ENCODE measurements around the gene NKX6-1. TPM values are rescaled to one million over a fixed set of nuclear protein-coding genes. Genes with fewer than 3 reads are reported as not detected.

Gene NKX6-1
- 0.86 and 1.7 TPM in 2 replicates for total RNA-seq (2014; rRNA removed)
- polyA plus RNA-seq (2012) = 0.84 TPM

DNA sequence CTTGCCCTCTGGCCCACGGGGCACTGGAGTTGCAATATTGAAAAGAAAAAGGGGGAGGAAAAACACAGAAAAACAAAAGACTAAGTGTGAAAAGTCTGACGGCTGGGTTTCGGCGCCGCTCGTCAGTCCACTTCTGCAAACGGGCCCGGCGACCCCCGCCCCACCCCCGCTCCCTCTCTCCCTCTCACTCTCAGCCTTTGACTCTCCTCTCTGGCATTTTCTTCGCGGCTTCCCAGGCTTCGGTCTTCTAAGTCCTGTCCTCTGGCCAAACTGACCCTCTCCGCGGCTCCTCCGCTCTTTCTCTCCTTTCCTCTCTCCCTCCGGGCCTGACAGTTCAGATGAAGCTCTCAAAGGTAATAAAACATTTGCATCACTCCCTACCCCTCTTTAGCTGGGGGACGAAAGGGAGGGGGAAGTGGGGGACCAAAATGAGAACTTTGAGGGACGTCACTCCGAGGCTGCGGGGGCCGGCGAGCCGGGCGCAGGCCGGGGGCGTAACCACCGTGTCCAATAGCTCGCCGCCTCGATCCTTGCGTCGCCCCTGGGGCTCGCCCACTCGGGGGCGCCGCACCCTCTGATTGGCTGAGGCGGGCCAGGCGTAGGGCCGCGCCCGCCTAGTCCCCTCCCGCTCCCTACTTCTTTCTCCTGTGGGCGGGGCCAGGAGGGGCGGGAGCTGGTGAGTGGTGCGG lies at the start of gene NKX6-1:
NKX6-1 (minus strand) TSS at position 358 of the 689 bp plus-strand sequence. CDS start 1,064 bp downstream, outside the sequence.
- DNase-seq (ENCODE audit: low read depth) = peak; percentile 81

DNA sequence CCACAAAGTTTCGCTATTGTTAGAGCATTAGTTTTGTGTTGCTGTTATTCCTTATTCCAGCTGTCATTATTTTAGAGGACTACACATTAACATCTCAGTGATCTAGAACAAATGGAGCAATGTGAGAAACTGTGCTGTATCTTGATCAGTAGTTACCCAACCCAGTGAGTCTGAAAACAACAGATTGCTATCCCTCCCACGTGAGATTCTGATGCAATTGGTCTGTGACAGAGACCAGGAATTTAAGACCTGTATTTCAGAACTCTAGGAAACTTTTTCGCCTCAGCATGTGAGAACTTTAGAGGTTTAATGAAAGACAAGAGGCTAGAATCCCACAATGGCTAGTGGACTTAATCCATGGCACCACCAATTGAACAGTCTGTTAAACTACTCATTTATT lies 48.1 kb upstream of the NKX6-1 start:
- DNase-seq (ENCODE audit: low read depth) = no peak

DNA sequence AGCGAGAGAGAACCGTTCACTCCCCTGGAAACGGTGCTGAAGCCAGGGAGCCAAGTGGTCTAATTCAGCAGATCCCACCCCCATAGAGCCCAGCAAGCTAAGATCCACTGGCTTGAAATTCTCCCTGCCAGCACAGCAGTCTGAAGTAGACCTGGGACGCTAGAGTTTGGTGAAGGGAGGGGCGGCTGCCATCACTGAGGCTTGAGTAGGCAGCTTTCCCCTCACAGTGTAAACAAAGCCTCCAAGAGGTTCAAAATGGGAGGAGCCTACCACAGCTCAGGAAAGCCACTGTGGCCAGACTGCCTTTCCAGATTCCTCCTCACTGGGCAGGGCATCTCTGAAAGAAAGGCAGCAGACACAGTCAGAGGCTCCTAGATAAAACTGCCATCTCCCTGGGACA lies 46.0 kb upstream of the NKX6-1 start:
- DNase-seq (ENCODE audit: low read depth) = no peak

DNA sequence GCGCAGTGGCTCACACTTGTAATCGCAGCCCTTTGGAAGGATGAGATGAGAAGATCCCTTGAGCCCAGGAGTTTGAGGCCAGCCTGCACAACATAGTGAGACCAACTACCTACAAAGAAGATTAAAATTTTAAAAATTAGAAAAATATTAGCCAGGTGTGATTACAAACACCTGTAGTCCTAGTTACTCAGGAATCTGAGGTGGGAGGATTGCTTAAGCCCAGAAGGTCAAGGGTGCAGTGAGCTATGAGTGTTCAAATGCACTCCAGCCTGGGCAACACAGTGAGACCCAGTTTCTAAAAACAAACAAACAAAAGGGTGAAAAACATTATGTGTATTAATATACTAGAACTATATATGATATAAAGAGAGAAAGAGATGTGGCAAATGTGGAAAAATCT lies 36.8 kb upstream of the NKX6-1 start:
- DNase-seq (ENCODE audit: low read depth) = no peak

DNA sequence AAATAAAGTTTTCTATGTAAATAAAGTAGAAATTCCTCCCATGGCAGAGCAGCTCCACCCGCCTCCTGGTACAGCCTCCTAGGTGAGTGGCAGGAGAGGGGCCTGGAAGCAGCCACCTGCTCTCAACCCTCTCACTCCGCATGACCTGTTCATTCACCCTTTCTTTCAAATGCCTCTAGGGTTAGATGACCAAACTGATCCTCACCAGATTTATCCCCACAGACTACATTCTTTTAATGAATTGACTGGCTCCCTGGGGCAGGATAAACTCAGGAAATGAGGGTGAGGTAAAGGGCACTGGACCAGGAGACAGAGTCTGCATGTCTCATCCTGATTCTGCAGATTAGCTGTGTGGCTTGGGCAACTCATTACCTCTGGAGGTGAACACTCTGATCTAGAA lies 32.6 kb upstream of the NKX6-1 start:
- no peak for DNase-seq (ENCODE audit: low read depth)

DNA sequence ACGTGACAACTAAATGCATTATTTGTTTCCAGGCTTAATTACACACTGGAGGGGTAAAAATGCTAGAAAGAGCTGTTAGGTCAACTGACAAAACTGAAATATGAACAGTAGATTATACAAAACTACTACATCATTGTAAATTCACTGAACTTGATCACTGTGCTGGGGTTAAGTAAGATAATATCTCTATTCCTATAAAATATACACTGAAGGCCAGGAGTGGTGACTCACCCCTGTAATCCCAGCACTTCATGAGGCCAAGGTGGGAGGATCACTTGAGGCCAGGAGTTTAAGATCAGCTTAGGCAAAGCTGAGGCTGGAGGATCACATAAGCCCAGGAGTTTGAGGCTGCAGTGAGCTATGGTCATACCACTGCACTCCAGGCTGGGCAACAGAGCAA lies 31.8 kb upstream of the NKX6-1 start:
- peak; percentile 24 for DNase-seq (ENCODE audit: low read depth)

DNA sequence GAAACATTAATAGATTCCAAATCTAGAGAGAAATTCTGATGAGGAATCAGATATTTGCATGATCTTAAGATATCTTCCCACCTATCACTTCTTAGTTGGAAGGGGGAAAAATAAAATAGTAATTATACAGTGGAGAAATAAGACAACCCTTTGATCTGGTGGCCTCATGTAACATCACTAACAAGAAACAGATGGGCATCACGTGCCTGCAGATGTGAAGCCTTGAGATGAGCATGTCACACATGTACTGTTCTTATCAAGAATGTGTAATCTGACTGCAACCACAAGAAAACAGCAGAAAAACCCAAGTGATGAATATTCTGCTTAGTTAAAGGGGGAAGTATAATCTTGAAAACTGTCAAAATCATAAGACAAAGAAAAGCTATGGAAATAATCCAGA lies 31.4 kb upstream of the NKX6-1 start:
- DNase-seq (ENCODE audit: low read depth) = peak; percentile 12

DNA sequence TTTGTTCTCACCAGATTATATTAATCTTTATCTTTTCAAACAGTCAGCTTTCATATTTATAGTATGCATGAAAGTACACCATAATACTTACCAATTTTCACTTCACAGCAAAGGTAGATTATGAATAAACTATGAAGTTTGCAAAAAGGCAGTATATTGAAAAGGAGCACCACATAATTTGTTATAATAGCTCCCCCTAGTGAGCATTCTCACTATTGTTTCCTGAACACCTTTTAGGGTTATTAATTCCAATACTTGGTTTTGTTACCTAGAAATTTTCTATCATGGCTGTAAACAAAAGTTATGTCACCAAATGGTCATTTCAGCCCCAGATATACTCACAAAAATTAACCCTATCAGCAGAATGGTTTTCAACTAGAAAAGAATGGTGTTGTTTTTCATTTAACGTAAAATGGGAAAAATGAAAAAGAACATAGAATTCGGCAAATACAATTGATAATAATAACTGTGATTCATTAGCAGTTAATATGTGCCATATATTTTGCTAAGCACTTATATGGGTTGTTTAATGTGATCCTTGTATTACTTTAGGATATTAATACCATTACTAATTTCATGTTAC lies 30.2 kb upstream of the NKX6-1 start:
- DNase-seq (ENCODE audit: low read depth) = peak; percentile 14

DNA sequence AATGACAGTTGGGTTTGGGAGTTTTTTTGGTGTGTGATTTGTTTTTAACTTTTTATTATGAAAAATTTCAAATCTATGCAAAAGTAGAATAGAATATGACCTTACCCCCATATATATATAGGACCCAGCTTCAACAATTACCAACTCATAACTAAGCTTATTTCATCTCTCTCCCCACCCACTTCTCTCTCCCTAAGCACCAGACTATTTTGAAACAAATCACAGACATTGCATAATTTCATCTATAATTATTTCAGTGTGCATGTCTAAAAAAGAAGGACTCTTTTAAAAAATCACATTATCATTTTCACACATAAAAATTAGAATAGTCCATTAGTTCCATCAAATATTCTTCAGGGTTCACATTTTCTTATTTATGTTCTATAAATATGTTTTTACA lies 28.3 kb upstream of the NKX6-1 start:
- DNase-seq (ENCODE audit: low read depth) = no peak

DNA sequence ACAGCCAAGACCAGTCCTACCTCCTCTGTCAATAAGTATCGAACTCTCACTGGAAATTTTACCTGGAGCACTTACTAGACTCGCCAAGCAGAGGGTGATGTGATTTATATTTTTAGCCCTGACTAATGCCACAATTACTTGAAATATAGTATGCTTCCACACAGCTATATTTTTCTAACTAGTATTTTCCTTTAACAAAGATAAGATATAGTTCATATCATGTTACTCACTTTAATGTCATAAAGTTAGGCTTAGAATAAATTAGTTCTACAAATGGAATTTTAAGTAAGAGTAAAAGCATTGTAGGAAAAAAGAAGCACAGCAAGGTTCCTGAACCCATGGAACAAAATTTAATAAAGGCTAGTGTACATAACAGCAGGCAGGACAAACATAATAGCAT lies 16.0 kb upstream of the NKX6-1 start:
- no peak for DNase-seq (ENCODE audit: low read depth)

DNA sequence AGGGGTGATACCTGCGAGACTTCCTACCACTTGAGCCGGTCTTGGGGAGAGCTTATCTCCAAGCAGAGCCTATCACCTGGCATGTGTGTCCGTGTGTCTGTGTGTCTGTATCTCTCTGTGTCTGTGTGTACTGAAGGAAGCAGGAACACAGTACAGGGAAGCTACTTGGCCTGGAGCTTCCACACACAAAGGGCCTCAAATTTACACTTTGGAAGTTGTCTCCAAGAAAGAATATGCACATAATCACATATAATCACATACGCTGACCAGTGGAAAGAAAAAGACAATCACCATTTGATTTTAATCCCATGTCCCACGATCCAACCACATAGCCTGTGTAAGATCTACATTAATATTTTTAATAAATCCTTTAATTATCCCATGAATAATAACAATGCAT lies 13.2 kb upstream of the NKX6-1 start:
- no peak for DNase-seq (ENCODE audit: low read depth)

DNA sequence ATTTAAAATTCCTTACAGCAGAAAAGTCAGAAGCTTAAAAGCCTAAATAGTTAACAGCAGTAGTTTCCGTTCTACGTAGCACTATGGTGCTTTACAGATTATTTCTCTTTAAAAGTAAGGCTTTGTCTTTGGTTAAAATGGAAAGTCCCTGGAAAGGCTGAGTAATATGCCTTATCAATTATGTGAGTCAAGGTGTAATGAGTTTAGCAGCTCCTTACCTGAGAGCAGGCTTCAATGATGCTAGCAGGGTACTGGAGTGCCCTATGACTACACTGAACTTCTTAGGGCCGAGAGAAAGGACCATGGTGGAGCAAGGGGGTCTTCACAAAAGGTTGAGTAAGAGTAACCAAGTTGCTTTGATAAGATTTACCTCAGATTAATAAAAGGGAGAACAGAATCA lies 12.6 kb upstream of the NKX6-1 start:
- no peak for DNase-seq (ENCODE audit: low read depth)

DNA sequence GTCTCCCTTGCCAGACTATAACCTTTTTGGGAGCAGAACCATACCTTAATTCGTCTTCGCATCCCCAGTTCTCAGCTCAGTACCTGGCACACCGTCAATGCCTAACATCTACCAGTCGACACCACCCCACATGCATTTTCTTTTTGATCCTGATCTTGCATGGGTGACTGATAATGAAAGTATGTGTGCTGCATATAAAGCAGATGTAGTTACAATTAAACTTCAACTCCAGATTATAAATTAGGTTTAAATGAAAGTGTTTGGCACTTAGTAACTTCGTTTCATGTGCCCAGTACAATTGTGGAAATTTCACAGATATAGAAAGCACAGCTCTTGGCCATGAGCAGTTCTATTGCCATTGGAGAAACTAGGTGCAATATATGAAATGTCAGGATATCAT lies 8.8 kb upstream of the NKX6-1 start:
- no peak for DNase-seq (ENCODE audit: low read depth)

DNA sequence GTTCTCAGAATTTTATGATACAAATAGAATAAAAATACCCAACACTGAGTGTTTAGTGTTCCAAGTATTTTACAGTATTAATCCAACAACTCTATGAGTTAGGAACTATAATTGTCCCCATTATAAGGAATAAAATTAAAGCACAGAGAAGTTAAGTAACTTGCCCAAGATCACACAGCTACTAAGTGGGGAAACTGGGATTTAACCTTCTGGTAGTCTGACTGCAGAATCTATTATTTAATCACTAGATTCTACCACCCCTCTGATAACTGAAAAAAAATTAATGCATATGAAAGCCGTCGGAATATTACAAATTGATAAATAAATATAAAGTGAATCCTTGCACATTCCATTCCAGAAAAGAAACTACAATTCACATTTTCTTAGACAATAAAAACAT lies 5.7 kb upstream of the NKX6-1 start:
- DNase-seq (ENCODE audit: low read depth) = no peak

DNA sequence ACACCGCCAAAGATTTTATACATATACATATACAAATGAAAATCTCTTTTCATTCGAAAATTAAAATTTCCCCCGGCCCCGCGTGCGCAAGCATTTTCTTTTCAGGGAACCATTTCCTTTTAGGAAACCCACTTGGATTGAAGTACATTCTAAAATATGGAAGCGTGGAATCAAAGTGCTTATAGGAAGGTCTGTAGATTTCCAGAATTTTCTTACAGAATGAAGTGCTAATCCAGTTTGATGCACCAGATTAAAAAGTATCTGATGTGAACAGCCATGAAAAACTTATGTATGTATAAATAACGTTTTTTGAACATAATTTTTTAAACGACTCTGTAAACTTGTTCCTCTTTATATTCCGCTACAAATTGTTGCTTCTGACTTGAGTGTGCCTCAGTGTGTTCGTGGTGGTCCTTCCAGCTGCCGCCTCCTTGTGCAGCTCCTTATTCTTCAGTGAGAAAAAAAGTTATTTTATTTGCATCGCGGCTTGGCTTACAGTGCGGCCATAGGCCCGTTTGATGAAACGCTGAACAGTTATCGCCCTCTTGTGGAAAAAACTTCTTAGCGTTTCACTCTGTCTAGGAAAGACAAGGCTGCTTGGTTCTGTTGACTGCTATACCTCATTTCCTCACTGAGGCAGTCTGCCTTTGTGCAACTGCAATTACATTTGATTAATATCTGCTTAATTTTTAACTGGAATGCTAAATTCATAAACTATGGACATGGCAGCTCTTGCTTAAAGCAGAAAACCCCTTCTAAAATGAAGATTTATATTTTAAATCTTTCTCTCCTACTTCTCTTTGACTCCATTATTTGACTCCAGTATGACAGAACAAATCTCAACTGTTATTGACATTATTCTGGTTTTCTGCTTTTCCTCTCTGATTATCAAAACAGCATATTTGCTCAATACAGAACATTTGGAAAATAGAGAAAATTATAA lies 4.7 kb upstream of the NKX6-1 start:
- DNase-seq (ENCODE audit: low read depth) = peak; percentile 67

DNA sequence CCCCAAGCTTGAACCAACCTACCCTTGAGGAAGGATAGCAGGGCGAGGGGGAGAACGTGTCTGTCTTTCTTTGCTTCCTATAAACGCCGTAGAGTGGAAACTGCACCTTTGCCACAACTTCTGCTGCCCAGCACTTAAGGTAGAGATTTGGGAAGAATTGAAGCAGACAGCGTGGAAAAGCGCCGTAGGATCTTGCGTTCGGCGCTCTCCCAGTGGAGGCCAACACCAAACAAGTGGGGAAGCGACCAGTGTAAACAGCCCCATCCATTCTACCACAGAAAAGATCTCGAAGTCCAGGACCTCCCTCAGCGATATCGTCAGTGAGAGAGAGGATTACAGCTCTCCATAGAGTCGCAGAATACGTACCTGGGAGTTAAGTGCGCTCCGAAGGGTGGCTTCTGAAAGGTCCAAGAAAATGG lies 3.9 kb upstream of the NKX6-1 start:
- no peak for DNase-seq (ENCODE audit: low read depth)

DNA sequence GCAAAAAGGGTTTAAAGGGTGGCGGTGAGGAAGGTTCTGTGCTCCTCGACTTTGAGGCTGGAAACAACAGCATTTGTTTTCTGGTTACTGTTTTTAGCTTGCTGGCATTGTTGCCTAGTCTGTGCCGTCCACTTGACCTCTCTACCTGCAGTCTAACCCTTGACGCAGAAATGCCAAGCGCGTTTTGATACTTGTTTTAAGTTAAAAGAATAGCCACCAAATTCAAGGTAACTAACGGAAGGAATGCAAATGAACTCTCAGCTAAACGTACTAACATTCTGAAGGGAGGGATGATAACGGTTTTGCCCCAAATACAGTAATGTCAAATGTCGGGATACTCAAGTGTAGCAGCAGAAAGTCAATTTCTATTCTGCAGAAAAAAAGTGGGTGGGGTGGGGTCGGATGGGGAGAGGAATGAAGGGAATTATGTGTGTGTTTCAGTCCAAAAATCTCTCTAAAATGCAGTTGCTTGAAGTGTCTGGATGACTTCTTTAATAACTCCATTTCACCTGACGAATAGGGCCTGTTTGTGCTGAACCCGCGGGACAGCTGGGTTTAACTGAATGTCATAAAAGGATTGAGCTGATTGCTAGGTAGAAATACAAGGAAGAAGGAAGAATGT lies 3.4 kb upstream of the NKX6-1 start:
- DNase-seq (ENCODE audit: low read depth) = no peak

DNA sequence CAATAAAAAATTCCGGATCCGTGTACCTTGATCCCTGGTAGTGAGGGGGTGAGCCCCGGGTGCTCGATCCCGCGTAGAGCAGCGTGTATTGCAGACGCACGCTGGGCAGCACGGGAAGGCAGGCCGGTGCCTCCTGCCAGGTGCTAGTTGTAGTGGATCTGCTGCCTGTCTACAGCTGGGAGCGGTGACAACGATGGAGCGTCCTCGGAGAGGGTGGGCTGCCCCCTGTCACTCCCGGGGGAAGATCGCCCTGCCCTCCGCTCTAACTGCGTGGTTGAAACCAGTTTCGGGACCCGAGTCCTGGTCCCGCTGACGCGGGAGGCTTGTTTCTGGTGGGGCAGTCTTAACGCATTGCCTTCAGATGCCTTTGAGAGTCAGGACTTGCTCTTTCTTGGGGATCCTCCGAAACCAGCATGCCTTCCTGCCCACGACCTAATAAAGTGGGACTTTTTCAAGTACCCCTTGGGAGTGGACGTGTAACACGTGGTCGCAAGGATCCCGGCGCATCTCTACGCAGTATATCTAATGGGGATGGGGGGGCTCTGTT lies 2.7 kb upstream of the NKX6-1 start:
- no peak for DNase-seq (ENCODE audit: low read depth)

DNA sequence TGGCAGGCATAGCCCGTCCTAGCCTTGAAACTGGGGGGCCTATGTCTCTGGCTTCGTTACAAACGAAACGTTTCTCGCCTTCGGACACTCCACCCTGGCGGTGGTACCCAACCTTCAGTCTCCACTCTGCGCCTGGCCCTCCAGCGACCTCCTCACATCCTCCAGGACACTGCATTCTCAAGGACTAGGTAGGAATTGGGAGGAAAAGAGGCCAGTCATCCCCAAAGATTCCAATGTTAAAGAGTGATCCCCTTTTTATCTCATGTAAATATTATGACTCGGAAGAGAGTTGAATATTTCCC lies 2.1 kb upstream of the NKX6-1 start:
- no peak for DNase-seq (ENCODE audit: low read depth)

DNA sequence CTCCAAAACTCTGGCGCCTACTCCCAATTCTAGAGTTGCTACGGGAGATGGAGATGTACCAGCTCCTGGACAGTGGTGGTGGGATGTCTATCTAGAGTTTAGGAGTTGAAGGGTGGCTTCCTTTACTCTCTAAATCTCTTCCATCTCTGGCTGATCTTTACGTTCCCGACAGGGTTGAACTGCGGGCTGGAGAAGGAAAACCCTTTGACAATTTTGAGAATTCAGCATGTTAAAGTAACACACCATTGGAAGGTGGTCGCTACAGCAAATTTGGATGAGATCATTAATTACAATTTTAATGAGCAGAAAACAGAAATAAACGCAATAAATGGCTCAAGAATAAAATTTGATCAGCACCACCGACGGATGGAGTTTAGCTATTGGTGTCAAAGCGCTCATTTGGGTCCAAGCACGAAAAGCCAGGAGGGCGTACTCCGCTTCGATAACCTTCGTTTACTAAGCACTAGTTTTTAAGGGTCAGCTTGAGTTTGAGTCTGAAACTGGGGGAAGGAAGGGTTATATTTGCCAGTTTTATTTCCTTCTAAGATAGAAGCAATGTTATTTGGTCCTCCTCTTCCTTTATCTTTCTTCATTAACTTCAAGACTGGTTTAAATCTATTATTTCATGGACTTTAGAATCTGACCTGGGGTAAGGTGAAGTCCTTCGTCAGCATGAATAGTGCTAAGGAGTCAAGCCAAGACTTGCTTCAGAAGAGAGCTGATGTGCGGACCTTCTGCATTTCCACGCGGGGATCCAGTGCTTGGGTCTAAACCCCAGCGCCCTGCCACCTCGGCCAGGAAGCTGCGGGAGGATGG lies 1.5 kb upstream of the NKX6-1 start:
- no peak for DNase-seq (ENCODE audit: low read depth)

DNA sequence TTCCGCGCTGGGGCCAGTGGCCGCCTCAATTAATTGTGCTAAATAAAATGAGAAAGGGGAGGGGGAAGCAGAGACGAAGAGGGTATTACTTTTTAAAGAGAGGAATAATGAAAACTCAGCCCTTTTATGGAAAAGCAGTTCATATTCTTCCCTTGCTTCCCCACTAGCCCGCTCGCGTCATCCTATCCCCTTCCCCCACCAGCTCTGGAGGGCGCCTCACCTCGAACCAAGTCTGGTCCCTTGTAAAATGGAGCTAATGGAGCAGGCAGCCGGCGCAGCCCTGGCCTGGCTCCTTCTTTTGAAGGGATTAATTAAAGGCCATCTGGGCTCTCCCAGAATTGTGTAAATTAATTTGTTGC lies 511 bp upstream of the NKX6-1 start:
- DNase-seq (ENCODE audit: low read depth) = no peak
